A549 (cell line): Measurements from ENCODE around the gene CXCR3. TPM values are rescaled to one million over a fixed set of nuclear protein-coding genes. Genes with fewer than 3 reads are reported as not detected.

Experiments used
- ATAC-seq, 2 experiments: fragments of 200-7000 bp in 1 of 2; fragments of >200 bp in 1 of 2; cut with Nextera tagmentation in 1 of 2; cut with Tn5 transposase in 1 of 2; 3 replicates each; pipeline versions ENCODE4 v1.8.0 to v1.9.1; 2018 to 2020; ENCODE audit warnings: mild to moderate bottlenecking in 1 of 2, moderate library complexity in 1 of 2
- CTCF ChIA-PET: fragments of 300-600 bp; sonication (Branson Sonifier 250); formaldehyde crosslinking; extraction: SDS; loops from one replicate; lab custom pipeline; 2021; ENCODE audit warnings: antibody characterized with exemption, inconsistent platforms; lab: Yijun Ruan, JAX
- POLR2A ChIA-PET: fragments of 350-600 bp; formaldehyde crosslinking; extraction: SDS; loops from one replicate; lab custom pipeline; 2021; ENCODE audit warnings: antibody characterized with exemption, inconsistent platforms; lab: Yijun Ruan, JAX
- DNase-seq, 2 experiments: peaks; one replicate each; pipeline versions ENCODE4 v3.0.0 to v3.0.0-alpha.2; 2011 to 2016; ENCODE audit warnings: low read depth in 1 of 2, low spot score in 1 of 2
- FAIRE-seq: peaks from 2 replicates; lab custom pipeline; 2011; peaks lifted over from hg19 to GRCh38; lab: Jason Lieb, UNC
- H3K27ac ChIP-seq, 2 experiments: fragments of >200 bp; sonication (Bioruptor Twin); formaldehyde crosslinking; 3 replicates each; pipeline ENCODE4 v1.5.1; 2016 to 2017
- H3K4me1 ChIP-seq: fragments of >200 bp; sonication (Bioruptor Twin); formaldehyde crosslinking; 3 replicates; pipeline ENCODE4 v1.6.1; 2016
- H3K4me2 ChIP-seq: fragments of >200 bp; sonication (Bioruptor Twin); formaldehyde crosslinking; 3 replicates; pipeline ENCODE4 v1.6.1; 2016
- H3K4me3 ChIP-seq: fragments of >200 bp; sonication (Bioruptor Twin); formaldehyde crosslinking; 3 replicates; pipeline ENCODE4 v1.5.1; 2016
- H3K9me3 ChIP-seq: fragments of >200 bp; sonication (Bioruptor Twin); formaldehyde crosslinking; 3 replicates; pipeline ENCODE4 v1.6.1; 2016
- BHLHE40 ChIP-seq: IDR thresholded peaks from 2 replicates; pipeline ENCODE4 v1.6.1; 2012; ENCODE audit warnings: low read depth, low read length, inconsistent platforms
- CBX2 ChIP-seq: fragments of 200-600 bp; sonication (generic); IDR thresholded peaks from 2 replicates; pipeline ENCODE4 v1.6.1; 2016; ENCODE audit warnings: low read depth, mild to moderate bottlenecking, borderline replicate concordance
- CBX8 ChIP-seq: fragments of 200-600 bp; sonication (generic); IDR thresholded peaks from 2 replicates; pipeline ENCODE4 v1.6.1; 2016
- CEBPB ChIP-seq, 2 experiments: fragments of >200 bp in 1 of 2; sonication (Bioruptor Twin) in 1 of 2; formaldehyde crosslinking in 1 of 2; IDR thresholded peaks; 2 replicates each; pipeline ENCODE4 v1.6.1; 2012 to 2016
- CHD4 ChIP-seq: fragments of 200-600 bp; sonication (generic); IDR thresholded peaks from 2 replicates; pipeline ENCODE4 v1.6.1; 2016; ENCODE audit warnings: antibody characterized with exemption, mild to moderate bottlenecking, borderline replicate concordance
- FOSL2 ChIP-seq, 2 experiments: fragments of 450-650 bp in 1 of 2; fragments of >200 bp in 1 of 2; sonication (Bioruptor Twin) in 1 of 2; formaldehyde crosslinking; IDR thresholded peaks; 2 replicates each; pipeline versions ENCODE4 v1.5.0 to v1.6.1; 2016 to 2020; ENCODE audit warnings: mild to moderate bottlenecking in 1 of 2, moderate library complexity in 1 of 2
- FOXS1 ChIP-seq: fragments of 250-450 bp; sonication (Bioruptor Pico); IDR thresholded peaks from 2 replicates; pipeline ENCODE4 v1.5.0; 2020; ENCODE audit warnings: mild to moderate bottlenecking, moderate library complexity
- HEYL ChIP-seq: fragments of 250-450 bp; sonication (Bioruptor Pico); IDR thresholded peaks from 2 replicates; pipeline ENCODE4 v1.8.0; 2021; ENCODE audit warnings: mild to moderate bottlenecking, moderate library complexity
- JUN ChIP-seq, 2 experiments: fragments of >200 bp; sonication (Bioruptor Twin); formaldehyde crosslinking; IDR thresholded peaks; 2 replicates in 1 of 2; 3 replicates in 1 of 2; pipeline ENCODE4 v1.6.1; 2016 to 2017
- MAZ ChIP-seq: fragments of 150-350 bp; IDR thresholded peaks from 2 replicates; pipeline ENCODE4 v1.6.1; 2014; ENCODE audit warnings: antibody characterized with exemption, low read depth, low read length, borderline replicate concordance
- MYC ChIP-seq: IDR thresholded peaks from 2 replicates; pipeline ENCODE4 v1.6.1; 2012; ENCODE audit warnings: mild to moderate bottlenecking, inconsistent platforms, low read length, improper control_type of control experiment, borderline replicate concordance
- NFE2L2 ChIP-seq: fragments of 150-350 bp; conservative IDR thresholded peaks from 2 replicates; pipeline ENCODE4 v1.6.1; 2014; ENCODE audit warnings: low read length
- PHF8 ChIP-seq: fragments of 200-600 bp; sonication (generic); IDR thresholded peaks from 2 replicates; pipeline ENCODE4 v1.6.1; 2016; ENCODE audit warnings: low read depth, mild to moderate bottlenecking, antibody characterized with exemption, moderate library complexity, borderline replicate concordance
- RAD21 ChIP-seq, 2 experiments: fragments of >200 bp in 1 of 2; sonication (Bioruptor Twin) in 1 of 2; formaldehyde crosslinking in 1 of 2; IDR thresholded peaks in 1 of 2; conservative IDR thresholded peaks in 1 of 2; 2 replicates in 1 of 2; 3 replicates in 1 of 2; pipeline ENCODE4 v1.6.1; 2012 to 2018; ENCODE audit warnings: inconsistent platforms in 1 of 2
- RARB ChIP-seq: fragments of 250-450 bp; sonication (Bioruptor Pico); IDR thresholded peaks from 2 replicates; pipeline ENCODE4 v1.8.0; 2021; ENCODE audit warnings: mild to moderate bottlenecking, moderate library complexity
- SREBF2 ChIP-seq: fragments of 450-650 bp; IDR thresholded peaks from 2 replicates; pipeline ENCODE4 v1.6.1; 2014; ENCODE audit warnings: mild to moderate bottlenecking, moderate library complexity
- ZFP36 ChIP-seq: fragments of 450-650 bp; IDR thresholded peaks from 2 replicates; pipeline ENCODE4 v1.6.1; 2014; ENCODE audit warnings: borderline replicate concordance; ENCODE audit not compliant: partially characterized antibody
- ZSCAN20 ChIP-seq: fragments of 250-450 bp; sonication (Bioruptor Pico); IDR thresholded peaks from 2 replicates; pipeline ENCODE4 v1.8.0; 2022; ENCODE audit warnings: mild to moderate bottlenecking, moderate library complexity
- WGBS: methylation state at CpG from one replicate; pipeline ENCODE4 v1.1.6; 2017; ENCODE audit errors: missing lambda C conversion rate; 5-methylcytosine and 5-hydroxymethylcytosine counted together
- polyA plus RNA-seq, 4 experiments: library from polyadenylated mRNA; depleted of rRNA in 3 of 4; stranded (reverse); fragments of >200 nt; fragmentation: RNase III in 1 of 4; extraction: RNeasy Plus Mini Kit Qiagen cat#74134 plus additional on column Dnase treatment in 1 of 4; gene quantifications; 2 replicates in 3 of 4; 3 replicates in 1 of 4; pipeline ENCODE4 v1.2.3, GENCODE V29; 2011 to 2017
- TF ChIP-seq, protein P1 (sequence below): fragments of 200-600 bp; sonication (generic); IDR thresholded peaks from 2 replicates; pipeline ENCODE4 v1.6.1; 2016; ENCODE audit warnings: antibody characterized with exemption, mild to moderate bottlenecking, moderate library complexity
- TF ChIP-seq, protein P2 (sequence below): fragments of >200 bp; sonication (Bioruptor Twin); formaldehyde crosslinking; IDR thresholded peaks from 3 replicates; pipeline ENCODE4 v1.5.1; 2016
- TF ChIP-seq, protein P3 (sequence below): fragments of 450-650 bp; IDR thresholded peaks from 2 replicates; pipeline ENCODE4 v1.6.1; 2014; ENCODE audit warnings: antibody characterized with exemption

Gene CXCR3
- polyA plus RNA-seq, 2 of the 4 experiments (the other 2 are of a cell fraction), result not detected

DNA sequence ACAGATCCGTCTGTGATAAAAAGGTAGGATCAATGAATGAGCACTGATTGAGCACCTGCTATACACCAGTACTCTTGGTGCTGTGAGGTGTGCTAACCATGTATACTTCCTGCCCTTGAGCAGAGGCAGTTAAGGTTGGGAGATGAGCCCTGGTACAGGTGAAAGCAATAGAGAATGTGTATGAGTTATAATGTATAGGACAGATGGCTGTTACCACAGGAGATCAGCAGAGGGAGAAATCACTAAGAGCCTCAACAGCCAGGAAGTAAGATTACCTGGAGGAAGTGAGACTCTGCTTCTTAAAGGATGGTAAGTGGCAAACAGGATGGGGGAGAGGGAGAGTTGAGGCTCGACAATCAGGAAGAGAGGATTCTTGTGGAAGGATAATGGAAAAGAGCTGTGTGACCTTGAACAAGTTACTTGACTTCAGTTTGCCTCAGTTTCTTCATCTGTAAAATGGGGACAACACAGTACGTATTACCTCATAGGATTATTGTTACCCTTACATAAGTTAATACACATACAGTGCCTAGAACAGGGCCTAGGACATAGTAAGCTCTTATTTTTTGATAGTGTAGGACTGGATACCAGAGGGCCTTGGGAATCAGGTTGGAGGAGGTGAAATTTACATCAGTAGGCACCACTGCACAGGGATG, 9.1 kb downstream of the CXCR3 start (continued):
- TF ChIP-seq JUN (IDR thresholded peaks at IDR 0.05) (no peak), ZSCAN20 (no peak)

DNA sequence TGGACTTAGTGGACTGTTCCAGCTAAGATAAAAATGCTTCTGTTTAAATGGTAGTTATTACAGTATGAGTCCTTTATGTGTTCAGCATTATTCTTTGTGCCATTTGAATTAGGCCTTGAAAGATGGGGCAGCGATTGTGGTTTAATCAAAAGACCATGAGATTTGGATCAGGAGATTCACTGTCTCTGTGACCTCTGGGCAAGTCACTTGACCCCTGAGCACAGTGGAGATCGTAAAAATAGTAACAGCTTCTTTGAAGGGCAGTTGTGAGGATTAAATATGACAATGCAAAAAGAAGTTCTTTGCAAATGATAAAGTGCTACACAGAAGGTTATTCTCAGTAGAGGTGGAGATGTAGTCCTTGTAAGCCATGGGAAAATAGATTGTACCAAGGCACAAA, 10.8 kb downstream of the CXCR3 start:
- no peak for TF ChIP-seq ZFP36
- no peak for TF ChIP-seq CHD4
- no peak for TF ChIP-seq BHLHE40
- no peak for TF ChIP-seq FOXS1 (CRISPR knock-in tag)
- TF ChIP-seq, protein P1, sequence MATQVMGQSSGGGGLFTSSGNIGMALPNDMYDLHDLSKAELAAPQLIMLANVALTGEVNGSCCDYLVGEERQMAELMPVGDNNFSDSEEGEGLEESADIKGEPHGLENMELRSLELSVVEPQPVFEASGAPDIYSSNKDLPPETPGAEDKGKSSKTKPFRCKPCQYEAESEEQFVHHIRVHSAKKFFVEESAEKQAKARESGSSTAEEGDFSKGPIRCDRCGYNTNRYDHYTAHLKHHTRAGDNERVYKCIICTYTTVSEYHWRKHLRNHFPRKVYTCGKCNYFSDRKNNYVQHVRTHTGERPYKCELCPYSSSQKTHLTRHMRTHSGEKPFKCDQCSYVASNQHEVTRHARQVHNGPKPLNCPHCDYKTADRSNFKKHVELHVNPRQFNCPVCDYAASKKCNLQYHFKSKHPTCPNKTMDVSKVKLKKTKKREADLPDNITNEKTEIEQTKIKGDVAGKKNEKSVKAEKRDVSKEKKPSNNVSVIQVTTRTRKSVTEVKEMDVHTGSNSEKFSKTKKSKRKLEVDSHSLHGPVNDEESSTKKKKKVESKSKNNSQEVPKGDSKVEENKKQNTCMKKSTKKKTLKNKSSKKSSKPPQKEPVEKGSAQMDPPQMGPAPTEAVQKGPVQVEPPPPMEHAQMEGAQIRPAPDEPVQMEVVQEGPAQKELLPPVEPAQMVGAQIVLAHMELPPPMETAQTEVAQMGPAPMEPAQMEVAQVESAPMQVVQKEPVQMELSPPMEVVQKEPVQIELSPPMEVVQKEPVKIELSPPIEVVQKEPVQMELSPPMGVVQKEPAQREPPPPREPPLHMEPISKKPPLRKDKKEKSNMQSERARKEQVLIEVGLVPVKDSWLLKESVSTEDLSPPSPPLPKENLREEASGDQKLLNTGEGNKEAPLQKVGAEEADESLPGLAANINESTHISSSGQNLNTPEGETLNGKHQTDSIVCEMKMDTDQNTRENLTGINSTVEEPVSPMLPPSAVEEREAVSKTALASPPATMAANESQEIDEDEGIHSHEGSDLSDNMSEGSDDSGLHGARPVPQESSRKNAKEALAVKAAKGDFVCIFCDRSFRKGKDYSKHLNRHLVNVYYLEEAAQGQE, result no peak
- TF ChIP-seq MAZ, result no peak
- no peak for TF ChIP-seq NFE2L2
- no peak for TF ChIP-seq FOSL2 (IDR thresholded peaks at IDR 0.05)
- TF ChIP-seq FOSL2 (CRISPR knock-in tag; IDR thresholded peaks at IDR 0.05), result no peak
- TF ChIP-seq CBX8, result no peak
- no peak for TF ChIP-seq CBX2
- TF ChIP-seq, protein P2, sequence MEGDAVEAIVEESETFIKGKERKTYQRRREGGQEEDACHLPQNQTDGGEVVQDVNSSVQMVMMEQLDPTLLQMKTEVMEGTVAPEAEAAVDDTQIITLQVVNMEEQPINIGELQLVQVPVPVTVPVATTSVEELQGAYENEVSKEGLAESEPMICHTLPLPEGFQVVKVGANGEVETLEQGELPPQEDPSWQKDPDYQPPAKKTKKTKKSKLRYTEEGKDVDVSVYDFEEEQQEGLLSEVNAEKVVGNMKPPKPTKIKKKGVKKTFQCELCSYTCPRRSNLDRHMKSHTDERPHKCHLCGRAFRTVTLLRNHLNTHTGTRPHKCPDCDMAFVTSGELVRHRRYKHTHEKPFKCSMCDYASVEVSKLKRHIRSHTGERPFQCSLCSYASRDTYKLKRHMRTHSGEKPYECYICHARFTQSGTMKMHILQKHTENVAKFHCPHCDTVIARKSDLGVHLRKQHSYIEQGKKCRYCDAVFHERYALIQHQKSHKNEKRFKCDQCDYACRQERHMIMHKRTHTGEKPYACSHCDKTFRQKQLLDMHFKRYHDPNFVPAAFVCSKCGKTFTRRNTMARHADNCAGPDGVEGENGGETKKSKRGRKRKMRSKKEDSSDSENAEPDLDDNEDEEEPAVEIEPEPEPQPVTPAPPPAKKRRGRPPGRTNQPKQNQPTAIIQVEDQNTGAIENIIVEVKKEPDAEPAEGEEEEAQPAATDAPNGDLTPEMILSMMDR, result no peak
- TF ChIP-seq PHF8, result no peak
- no peak for TF ChIP-seq RARB (CRISPR knock-in tag)
- TF ChIP-seq MYC, result no peak
- TF ChIP-seq, protein P3, sequence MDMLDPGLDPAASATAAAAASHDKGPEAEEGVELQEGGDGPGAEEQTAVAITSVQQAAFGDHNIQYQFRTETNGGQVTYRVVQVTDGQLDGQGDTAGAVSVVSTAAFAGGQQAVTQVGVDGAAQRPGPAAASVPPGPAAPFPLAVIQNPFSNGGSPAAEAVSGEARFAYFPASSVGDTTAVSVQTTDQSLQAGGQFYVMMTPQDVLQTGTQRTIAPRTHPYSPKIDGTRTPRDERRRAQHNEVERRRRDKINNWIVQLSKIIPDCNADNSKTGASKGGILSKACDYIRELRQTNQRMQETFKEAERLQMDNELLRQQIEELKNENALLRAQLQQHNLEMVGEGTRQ, result no peak
- TF ChIP-seq HEYL, result no peak
- TF ChIP-seq SREBF2, result no peak
- TF ChIP-seq CEBPB (IDR thresholded peaks at IDR 0.05), result no peak
- TF ChIP-seq RAD21 (conservative IDR thresholded peaks at IDR 0.05 in 1 of 2, IDR thresholded peaks at IDR 0.05 in 1 of 2), result no peak
- Histone ChIP-seq H3K4me1 (no peaks in the 10 kb centered on the region), H3K4me3 (no peak overlapping the region), H3K4me2 (no peak overlapping the region), H3K9me3 (peaks cover 7% of the 10 kb centered on the region; the same call in 1 of the 3 replicates), H3K27ac (no peak overlapping the region)
- ATAC-seq (no peak), FAIRE-seq (no peak), DNase-seq (no peak)
- POLR2A ChIA-PET, result no interaction called here
- CTCF ChIA-PET, result interaction anchor here (1.2 kb wide), 1 partner anchor 18 kb away, joined by 3 read pairs; no protein-coding TSS in a partner anchor
- WGBS, result 90% methylated on average over 2 of the region's 2 CpGs
